ENCODE data around the gene RCC2.

- TF ChIP-seq CTCF (conservative IDR thresholded peaks at IDR 0.05; ENCODE audit: low read depth, low read length), result no peak
- TF ChIP-seq RAD21 (IDR thresholded peaks at IDR 0.05; ENCODE audit: low read length), result no peak
- no peak for TF ChIP-seq POLR2A (IDR thresholded peaks at IDR 0.05; ENCODE audit: low read depth, low read length)
- TF ChIP-seq SMC3 (IDR thresholded peaks at IDR 0.05; ENCODE audit: low read depth, low read length), result no peak
- TF ChIP-seq BHLHE40 (IDR thresholded peaks at IDR 0.05; ENCODE audit: low read depth, low read length), result no peak
- TF ChIP-seq NFE2L2 (IDR thresholded peaks at IDR 0.05; ENCODE audit: low read depth, low read length), result no peak
- no peak for TF ChIP-seq CEBPB (IDR thresholded peaks at IDR 0.05; ENCODE audit: low read depth, low read length)
- no peak for TF ChIP-seq ELK1 (IDR thresholded peaks at IDR 0.05; ENCODE audit: borderline replicate concordance, low read depth, low read length)
- no peak for TF ChIP-seq USF2 (IDR thresholded peaks at IDR 0.05; ENCODE audit: low read depth, low read length)
- no peak for TF ChIP-seq MAZ (IDR thresholded peaks at IDR 0.05; ENCODE audit: borderline replicate concordance, low read depth, low read length)
- no peak for TF ChIP-seq MAFK (IDR thresholded peaks at IDR 0.05; ENCODE audit: low read depth, low read length)
- no peak for TF ChIP-seq FOS (IDR thresholded peaks at IDR 0.05; ENCODE audit: low read depth, low read length)
Observed at GRCh38 chr1:17460219-17460618, 20.7 kb upstream of the RCC2 start.
